ENCODE data around the gene MYH8. TPM values are rescaled to one million over a fixed set of nuclear protein-coding genes. Genes with fewer than 3 reads are reported as not detected.
A peak's percentile ranks its signal among the peaks of the same experiment; 100 is the strongest.

The MYH8 gene
- total and polyA plus RNA-seq, 2 donors (not counting 1 experiment from before 2014, with no cell fraction given) = not detected

GRCh38 chr17:10384175-10384574 lies 37.6 kb downstream of the MYH8 start:
- H3K79me2 ChIP-seq (ENCODE audit: control insufficient read depth, insufficient read depth, low read length) = no peaks in the 10 kb centered on the region
- TF ChIP-seq EZH2 (IDR thresholded peaks at IDR 0.05; ENCODE audit: low read length, missing control alignments) (no peak), CTCF (conservative IDR thresholded peaks at IDR 0.05 in 1 of 2, IDR thresholded peaks at IDR 0.05 in 1 of 2; ENCODE audit: low read depth in 1 of 2, low read length in 2 of 2) (no peak)
- H3K9ac ChIP-seq (ENCODE audit: insufficient read depth, low read length) = no peak overlapping the region
- no peaks in the 10 kb centered on the region for H3K36me3 ChIP-seq (ENCODE audit: control insufficient read depth, insufficient read depth, low read length)
- H2AFZ ChIP-seq (ENCODE audit: low read length) = no peak overlapping the region
- H4K20me1 ChIP-seq (ENCODE audit: control insufficient read depth, extremely low read depth, insufficient read depth, low read length) = no peaks in the 10 kb centered on the region
- no peak overlapping the region for H3K27ac ChIP-seq (ENCODE audit: insufficient read depth, low read length)
- peak in 1 of 2 donors; percentile 6 for DNase-seq (ENCODE audit: low read depth in 2 of 2)
- H3K27me3 ChIP-seq (ENCODE audit: control insufficient read depth, insufficient read depth, low read length) = no peaks in the 10 kb centered on the region
- H3K4me2 ChIP-seq (ENCODE audit: extremely low read depth, insufficient read depth, low read length) = no peak overlapping the region
- H3K4me3 ChIP-seq (replicated peaks in 1 of 4; ENCODE audit: control extremely low read depth in 1 of 4, insufficient read depth in 1 of 4, low read depth in 3 of 4, low read length in 4 of 4) = no peak overlapping the region
- no peaks in the 10 kb centered on the region for H3K4me1 ChIP-seq (ENCODE audit: control insufficient read depth, extremely low read depth, insufficient read depth, low read length)
- H3K9me3 ChIP-seq (ENCODE audit: control insufficient read depth, insufficient read depth, low read depth, low read length) = no peaks in the 10 kb centered on the region

- Histone ChIP-seq H3K9me3 (ENCODE audit: control insufficient read depth, insufficient read depth, low read depth, low read length) (no peaks in the 10 kb centered on the region), H4K20me1 (ENCODE audit: control insufficient read depth, extremely low read depth, insufficient read depth, low read length) (no peaks in the 10 kb centered on the region), H3K36me3 (ENCODE audit: control insufficient read depth, insufficient read depth, low read length) (no peaks in the 10 kb centered on the region), H3K4me2 (ENCODE audit: extremely low read depth, insufficient read depth, low read length) (no peak overlapping the region), H3K4me1 (ENCODE audit: control insufficient read depth, extremely low read depth, insufficient read depth, low read length) (no peaks in the 10 kb centered on the region), H3K79me2 (ENCODE audit: control insufficient read depth, insufficient read depth, low read length) (no peaks in the 10 kb centered on the region), H3K27me3 (ENCODE audit: control insufficient read depth, insufficient read depth, low read length) (no peaks in the 10 kb centered on the region), H3K27ac (ENCODE audit: insufficient read depth, low read length) (no peak overlapping the region), H3K4me3 (replicated peaks in 1 of 4; ENCODE audit: control extremely low read depth in 1 of 4, insufficient read depth in 1 of 4, low read depth in 3 of 4, low read length in 4 of 4) (no peak overlapping the region), H2AFZ (ENCODE audit: low read length) (no peak overlapping the region), H3K9ac (ENCODE audit: insufficient read depth, low read length) (no peak overlapping the region)
- peak in 1 of 2 donors; percentile 49 for DNase-seq (ENCODE audit: low read depth in 2 of 2)
- TF ChIP-seq EZH2 (IDR thresholded peaks at IDR 0.05; ENCODE audit: low read length, missing control alignments) (no peak), CTCF (conservative IDR thresholded peaks at IDR 0.05 in 1 of 2, IDR thresholded peaks at IDR 0.05 in 1 of 2; ENCODE audit: low read depth in 1 of 2, low read length in 2 of 2) (no peak)
Measured at GRCh38 chr17:10380631-10381408, 40.9 kb downstream of the MYH8 start.

- Histone ChIP-seq H3K36me3 (ENCODE audit: control insufficient read depth, insufficient read depth, low read length) (no peaks in the 10 kb centered on the region), H3K27ac (ENCODE audit: insufficient read depth, low read length) (no peak within 1 kb of the TSS), H3K9me3 (ENCODE audit: control insufficient read depth, insufficient read depth, low read depth, low read length) (no peaks in the 10 kb centered on the region), H3K9ac (ENCODE audit: insufficient read depth, low read length) (no peak within 1 kb of the TSS), H3K4me2 (ENCODE audit: extremely low read depth, insufficient read depth, low read length) (no peak within 1 kb of the TSS), H3K4me1 (ENCODE audit: control insufficient read depth, extremely low read depth, insufficient read depth, low read length) (no peaks in the 10 kb centered on the region), H2AFZ (ENCODE audit: low read length) (no peak within 1 kb of the TSS), H3K4me3 (replicated peaks in 1 of 4; ENCODE audit: control extremely low read depth in 1 of 4, insufficient read depth in 1 of 4, low read depth in 3 of 4, low read length in 4 of 4) (no peak within 1 kb of the TSS), H3K27me3 (ENCODE audit: control insufficient read depth, insufficient read depth, low read length) (no peaks in the 10 kb centered on the region), H4K20me1 (ENCODE audit: control insufficient read depth, extremely low read depth, insufficient read depth, low read length) (no peaks in the 10 kb centered on the region), H3K79me2 (ENCODE audit: control insufficient read depth, insufficient read depth, low read length) (no peaks in the 10 kb centered on the region)
- DNase-seq (ENCODE audit: low read depth in 2 of 2) = no peak
- TF ChIP-seq EZH2 (IDR thresholded peaks at IDR 0.05; ENCODE audit: low read length, missing control alignments) (no peak), CTCF (conservative IDR thresholded peaks at IDR 0.05 in 1 of 2, IDR thresholded peaks at IDR 0.05 in 1 of 2; ENCODE audit: low read depth in 1 of 2, low read length in 2 of 2) (no peak)
Measured at GRCh38 chr17:10372906-10373305, 48.8 kb downstream of the MYH8 start, which contains the start of gene MYH13. MYH13 (minus strand) TSS chr17:10373006; CDS start chr17:10364530, 8,476 bp downstream.

Measured in fibroblast of lung (primary cell).